ENCODE data around the gene SLC41A1.

The SLC41A1 gene

GRCh38 chr1:205800981-205801703 is 11.9 kb downstream of the SLC41A1 start:
- no peak for TF ChIP-seq CTCF (conservative IDR thresholded peaks at IDR 0.05; ENCODE audit: control insufficient read depth, insufficient read depth, low read depth, low read length)
- no peak overlapping the region for H3K4me3 ChIP-seq (ENCODE audit: control insufficient read depth, low read depth, low read length)
- no peak for DNase-seq (ENCODE audit: low read depth)

- TF ChIP-seq CTCF (conservative IDR thresholded peaks at IDR 0.05; ENCODE audit: control insufficient read depth, insufficient read depth, low read depth, low read length) = no peak
- H3K4me3 ChIP-seq (ENCODE audit: control insufficient read depth, low read depth, low read length) = no peak overlapping the region
- no peak for DNase-seq (ENCODE audit: low read depth)
These were observed 12.6 kb downstream of the SLC41A1 start for GRCh38 chr1:205800427-205800826.

GRCh38 chr1:205798577-205798976 is 14.4 kb downstream of the SLC41A1 start:
- no peak overlapping the region for H3K4me3 ChIP-seq (ENCODE audit: control insufficient read depth, low read depth, low read length)
- no peak for DNase-seq (ENCODE audit: low read depth)
- no peak for TF ChIP-seq CTCF (conservative IDR thresholded peaks at IDR 0.05; ENCODE audit: control insufficient read depth, insufficient read depth, low read depth, low read length)

DNA sequence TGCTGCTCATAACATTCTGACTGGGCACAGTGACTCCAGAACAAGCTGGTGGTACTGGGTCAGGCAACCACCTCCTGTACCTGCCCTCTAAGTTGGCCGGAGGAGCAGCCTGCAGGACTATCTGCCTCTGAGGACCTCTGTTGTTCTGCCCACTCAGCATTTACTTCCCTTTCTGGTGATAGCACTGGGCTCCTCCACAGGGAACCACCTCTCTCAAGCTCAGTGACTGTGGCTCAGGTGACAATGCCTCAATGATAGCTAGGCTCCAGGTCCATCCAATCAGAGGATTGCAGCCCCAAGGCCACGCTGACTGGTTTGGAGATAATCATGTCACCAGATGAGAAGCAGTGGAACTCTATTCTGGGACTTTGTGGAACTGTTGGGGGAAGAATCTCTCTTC is 15.8 kb downstream of the SLC41A1 start:
- no peak for DNase-seq (ENCODE audit: low read depth)
- no peak overlapping the region for H3K4me3 ChIP-seq (ENCODE audit: control insufficient read depth, low read depth, low read length)
- no peak for TF ChIP-seq CTCF (conservative IDR thresholded peaks at IDR 0.05; ENCODE audit: control insufficient read depth, insufficient read depth, low read depth, low read length)

GRCh38 chr1:205794011-205794730 is 18.8 kb downstream of the SLC41A1 start:
- H3K4me3 ChIP-seq (ENCODE audit: control insufficient read depth, low read depth, low read length) = no peak overlapping the region
- DNase-seq (ENCODE audit: low read depth) = no peak
- no peak for TF ChIP-seq CTCF (conservative IDR thresholded peaks at IDR 0.05; ENCODE audit: control insufficient read depth, insufficient read depth, low read depth, low read length)

- no peak for TF ChIP-seq CTCF (conservative IDR thresholded peaks at IDR 0.05; ENCODE audit: control insufficient read depth, insufficient read depth, low read depth, low read length)
- no peak for DNase-seq (ENCODE audit: low read depth)
These were observed 19.9 kb downstream of the SLC41A1 start for GRCh38 chr1:205792961-205793673.

More at GRCh38 chr1:205792961-205793673, 19.9 kb downstream of the SLC41A1 start:
- no peak overlapping the region for H3K4me3 ChIP-seq (ENCODE audit: control insufficient read depth, low read depth, low read length)
